ENCODE results near the gene SPDYE1. TPM values are rescaled to one million over a fixed set of nuclear protein-coding genes. Genes with fewer than 3 reads are reported as not detected.
A peak's percentile ranks its signal among the peaks of the same experiment; 100 is the strongest.

SPDYE1 gene
- total RNA-seq, 1 donor from 2014 or later: not detected

- no peak for DNase-seq (ENCODE audit: low spot score)
Observed at GRCh38 chr7:44043902-44044301, 46.2 kb downstream of the SPDYE1 start.

- peak; percentile 94 for DNase-seq (ENCODE audit: low spot score)
Observed at GRCh38 chr7:44044315-44045225, 46.9 kb downstream of the SPDYE1 start, which contains the start of gene DBNL. DBNL (plus strand) TSS chr7:44044702; CDS start chr7:44044738, 36 bp downstream.

- peak; percentile 70 for DNase-seq (ENCODE audit: low spot score)
Observed at GRCh38 chr7:44045226-44046014, 47.7 kb downstream of the SPDYE1 start.

- no peak for DNase-seq (ENCODE audit: low spot score)
Observed at GRCh38 chr7:44046321-44047061, 48.8 kb downstream of the SPDYE1 start.

- no peak for DNase-seq (ENCODE audit: low spot score)
Observed at GRCh38 chr7:44048031-44048795, 50.5 kb downstream of the SPDYE1 start.

- DNase-seq (ENCODE audit: low spot score): no peak
Observed at GRCh38 chr7:44050121-44050914, 52.6 kb downstream of the SPDYE1 start.

GRCh38 chr7:44050915-44051560 is 53.3 kb downstream of the SPDYE1 start:
- DNase-seq (ENCODE audit: low spot score): no peak

GRCh38 chr7:44051611-44052220 is 54.0 kb downstream of the SPDYE1 start:
- DNase-seq (ENCODE audit: low spot score): no peak

- DNase-seq (ENCODE audit: low spot score): no peak
Observed at GRCh38 chr7:44052771-44053365, 55.2 kb downstream of the SPDYE1 start.

GRCh38 chr7:44056681-44057080 is 59.0 kb downstream of the SPDYE1 start:
- no peak for DNase-seq (ENCODE audit: low spot score)

GRCh38 chr7:44057181-44057848 is 59.6 kb downstream of the SPDYE1 start:
- no peak for DNase-seq (ENCODE audit: low spot score)

- DNase-seq (ENCODE audit: low spot score): no peak
Observed at GRCh38 chr7:44057849-44058758, 60.4 kb downstream of the SPDYE1 start.

GRCh38 chr7:44058759-44059218 is 61.1 kb downstream of the SPDYE1 start:
- no peak for DNase-seq (ENCODE audit: low spot score)

- no peak for DNase-seq (ENCODE audit: low spot score)
Observed at GRCh38 chr7:44059219-44060090, 61.8 kb downstream of the SPDYE1 start.

Data from umbilical cord (tissue), 2 donors.